ENCODE results near the gene HIVEP3.

GRCh38 chr1:41775956-41776585, 142.7 kb downstream of the HIVEP3 start:
- TF ChIP-seq POLR2A (IDR thresholded peaks at IDR 0.05; ENCODE audit: low read length) (no peak), GATA1 (IDR thresholded peaks at IDR 0.05; ENCODE audit: low read depth, low read length) (no peak)

All from erythroblast (primary cell).